Measurements from ENCODE around the gene MGMT.

- no peak for TF ChIP-seq CTCF (IDR thresholded peaks at IDR 0.05)
- TF ChIP-seq ZFX (IDR thresholded peaks at IDR 0.05; ENCODE audit: borderline replicate concordance), result no peak
These were observed 251.7 kb downstream of the MGMT start for GRCh38 chr10:129718548-129719414.

All from 22Rv1 (cell line).